GM12875 (cell line): Measurements from ENCODE around the gene KLHL36.

ENCODE experiments used
- H3K4me3 ChIP-seq: one replicate; pipeline ENCODE4 v1.5.1; 2011; ENCODE audit warnings: low read depth, low read length, control low read depth
- TF ChIP-seq, protein P1 (sequence below): IDR thresholded peaks from 2 replicates; pipeline ENCODE4 v1.5.1; 2011; ENCODE audit warnings: low read depth, mild to moderate bottlenecking, control low read depth, inconsistent platforms, low read length, moderate library complexity, borderline replicate concordance; ENCODE audit not compliant: insufficient read depth

Gene KLHL36

DNA sequence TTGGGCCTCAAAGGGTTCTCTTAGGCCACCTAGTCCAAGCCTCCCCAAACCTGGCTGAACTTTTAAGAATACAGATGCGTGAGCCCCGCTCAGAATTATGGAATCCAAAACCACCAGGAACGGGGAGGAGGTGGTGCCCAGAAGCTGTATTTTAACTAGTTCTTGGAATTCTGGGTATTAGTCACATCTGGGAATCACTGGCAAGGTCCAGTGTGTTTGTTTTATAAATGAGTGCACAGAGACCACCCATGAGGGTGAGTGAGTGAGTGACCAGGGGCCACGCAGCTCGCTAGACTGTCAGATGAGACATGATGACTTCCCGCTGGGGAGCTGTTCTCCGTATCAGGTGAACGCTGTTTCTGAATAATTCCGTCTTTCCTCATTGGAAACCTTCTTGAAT lies 14.2 kb downstream of the KLHL36 start:
- no peak overlapping the region for H3K4me3 ChIP-seq
- TF ChIP-seq, protein P1, sequence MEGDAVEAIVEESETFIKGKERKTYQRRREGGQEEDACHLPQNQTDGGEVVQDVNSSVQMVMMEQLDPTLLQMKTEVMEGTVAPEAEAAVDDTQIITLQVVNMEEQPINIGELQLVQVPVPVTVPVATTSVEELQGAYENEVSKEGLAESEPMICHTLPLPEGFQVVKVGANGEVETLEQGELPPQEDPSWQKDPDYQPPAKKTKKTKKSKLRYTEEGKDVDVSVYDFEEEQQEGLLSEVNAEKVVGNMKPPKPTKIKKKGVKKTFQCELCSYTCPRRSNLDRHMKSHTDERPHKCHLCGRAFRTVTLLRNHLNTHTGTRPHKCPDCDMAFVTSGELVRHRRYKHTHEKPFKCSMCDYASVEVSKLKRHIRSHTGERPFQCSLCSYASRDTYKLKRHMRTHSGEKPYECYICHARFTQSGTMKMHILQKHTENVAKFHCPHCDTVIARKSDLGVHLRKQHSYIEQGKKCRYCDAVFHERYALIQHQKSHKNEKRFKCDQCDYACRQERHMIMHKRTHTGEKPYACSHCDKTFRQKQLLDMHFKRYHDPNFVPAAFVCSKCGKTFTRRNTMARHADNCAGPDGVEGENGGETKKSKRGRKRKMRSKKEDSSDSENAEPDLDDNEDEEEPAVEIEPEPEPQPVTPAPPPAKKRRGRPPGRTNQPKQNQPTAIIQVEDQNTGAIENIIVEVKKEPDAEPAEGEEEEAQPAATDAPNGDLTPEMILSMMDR: no peak

DNA sequence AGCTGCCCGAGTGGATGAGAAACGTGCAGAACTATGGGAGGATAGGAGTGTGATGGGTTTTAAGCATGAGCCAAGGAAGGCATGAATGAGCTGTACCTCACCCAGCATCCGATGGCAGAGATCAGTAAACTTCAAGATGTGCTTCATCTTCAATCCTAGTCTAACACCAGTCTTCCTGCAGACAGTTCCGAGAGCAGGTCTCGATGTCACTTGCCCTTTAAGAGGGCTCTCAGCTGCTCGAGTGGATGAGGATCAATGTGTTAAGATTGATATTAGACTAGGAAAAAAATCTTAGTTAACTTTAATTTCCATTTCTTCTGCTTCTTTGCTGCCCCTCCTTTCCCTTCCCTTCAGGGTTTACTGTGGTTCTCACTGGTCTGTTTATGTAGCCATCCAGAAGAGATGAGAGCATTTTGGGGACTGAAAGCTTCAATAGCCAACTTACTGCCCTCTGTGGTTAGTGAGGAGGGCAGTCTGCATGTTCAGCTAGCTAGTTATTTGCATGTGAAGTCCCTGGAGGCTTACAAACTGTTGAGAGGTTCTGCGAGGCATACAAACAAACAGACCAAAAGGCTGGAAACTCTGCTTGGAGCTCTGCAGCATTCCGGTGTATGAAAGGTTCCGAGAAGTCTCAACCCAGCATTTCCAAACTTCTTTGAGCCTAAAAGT lies 15.3 kb downstream of the KLHL36 start:
- TF ChIP-seq, protein P1: no peak
- H3K4me3 ChIP-seq: no peak overlapping the region

DNA sequence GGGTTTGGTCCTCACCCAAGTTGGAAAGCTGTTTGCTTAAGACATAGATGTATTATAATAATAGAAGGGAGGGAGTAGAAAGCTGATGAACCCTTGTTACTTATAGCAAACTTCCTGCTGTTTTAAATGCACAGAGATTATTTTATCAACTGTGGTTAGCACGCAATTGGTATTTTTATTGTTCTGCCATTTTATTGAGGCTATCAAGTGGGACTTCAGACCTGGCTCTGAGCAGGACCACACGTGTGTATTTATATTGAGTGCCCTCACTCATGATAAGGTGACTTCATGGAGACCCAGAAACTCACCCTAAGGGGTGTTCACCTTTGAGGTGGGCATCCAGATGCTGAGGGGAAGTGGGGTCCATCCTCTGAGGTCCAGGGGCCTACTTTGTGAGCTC lies 17.0 kb downstream of the KLHL36 start:
- TF ChIP-seq, protein P1: no peak

DNA sequence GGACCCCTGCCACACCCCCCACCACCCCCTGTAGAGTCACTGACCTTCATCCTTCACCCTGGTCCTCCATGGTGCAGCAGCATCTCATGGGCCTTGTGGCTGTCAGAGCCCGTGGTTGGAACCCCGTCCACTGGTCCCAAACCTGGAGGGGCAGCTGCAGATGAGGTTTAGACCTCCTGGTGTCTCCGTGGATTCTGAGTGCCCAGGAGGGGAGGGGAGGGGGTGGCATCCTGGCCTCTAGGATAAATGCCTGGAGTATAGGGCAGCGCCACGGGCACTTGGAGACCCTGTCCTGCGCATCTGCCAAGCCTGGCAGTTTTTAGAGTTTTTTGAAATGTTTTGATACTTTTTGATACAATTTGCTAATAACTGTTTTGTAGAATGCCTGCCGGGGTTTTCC lies 17.5 kb downstream of the KLHL36 start:
- TF ChIP-seq, protein P1: no peak
- H3K4me3 ChIP-seq: no peak overlapping the region

More for the DNA sequence above, 17.0 kb downstream of the KLHL36 start:
- no peak overlapping the region for H3K4me3 ChIP-seq

DNA sequence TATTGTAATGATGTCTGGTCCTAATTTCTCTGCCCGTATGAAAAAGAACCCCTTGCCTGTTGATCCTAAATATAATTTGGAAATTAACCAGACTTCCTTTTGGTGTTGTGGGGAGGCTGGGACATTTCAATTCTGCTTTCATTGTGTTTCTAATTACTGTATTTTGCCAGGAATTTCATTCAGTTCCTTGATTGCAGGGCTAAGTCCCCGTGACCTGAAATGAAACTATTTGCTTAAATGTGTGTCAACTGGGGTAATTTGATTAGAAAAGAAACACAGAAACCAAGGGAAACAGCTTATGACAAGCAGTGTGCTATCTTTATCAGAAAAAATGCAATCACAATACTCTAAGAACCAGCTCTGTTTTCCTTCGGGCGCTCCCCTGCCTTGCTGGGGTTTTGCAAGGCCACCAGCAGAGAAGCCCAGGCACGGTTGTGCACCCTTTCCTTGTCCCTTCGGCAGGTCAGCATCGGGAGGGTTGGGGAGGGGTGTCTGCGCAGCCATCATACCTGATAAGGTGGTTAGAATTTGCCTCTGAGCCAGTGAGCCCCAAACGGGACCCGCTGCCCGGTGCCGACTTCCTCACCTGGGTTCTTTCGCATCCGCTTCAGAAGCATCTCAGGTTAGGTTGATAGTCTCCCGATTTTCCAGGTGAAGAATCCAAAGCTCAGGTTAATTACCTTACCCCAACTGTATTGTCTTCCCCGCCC lies 19.4 kb downstream of the KLHL36 start:
- H3K4me3 ChIP-seq: no peak overlapping the region
- TF ChIP-seq, protein P1: no peak

DNA sequence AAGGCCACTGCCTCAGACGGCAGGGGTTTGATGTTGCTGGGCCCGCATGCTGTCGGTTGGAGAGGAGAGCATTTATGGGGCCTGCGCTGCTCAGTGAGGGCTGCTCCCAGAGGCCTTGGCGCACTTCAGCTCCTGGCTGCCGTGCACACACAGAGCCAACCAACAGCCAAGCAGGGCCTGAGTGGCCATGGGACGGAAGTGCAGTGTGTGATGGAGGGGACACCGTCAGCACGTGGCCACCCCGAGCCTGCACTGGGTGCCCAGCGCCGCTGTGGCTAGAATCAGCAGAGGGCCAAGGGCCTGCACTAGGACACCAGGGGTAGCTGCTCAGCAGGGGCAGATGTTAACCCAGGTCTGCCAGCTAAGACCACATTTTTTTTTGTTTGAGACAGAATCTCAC lies 21.8 kb downstream of the KLHL36 start:
- H3K4me3 ChIP-seq: no peak overlapping the region
- TF ChIP-seq, protein P1: no peak

DNA sequence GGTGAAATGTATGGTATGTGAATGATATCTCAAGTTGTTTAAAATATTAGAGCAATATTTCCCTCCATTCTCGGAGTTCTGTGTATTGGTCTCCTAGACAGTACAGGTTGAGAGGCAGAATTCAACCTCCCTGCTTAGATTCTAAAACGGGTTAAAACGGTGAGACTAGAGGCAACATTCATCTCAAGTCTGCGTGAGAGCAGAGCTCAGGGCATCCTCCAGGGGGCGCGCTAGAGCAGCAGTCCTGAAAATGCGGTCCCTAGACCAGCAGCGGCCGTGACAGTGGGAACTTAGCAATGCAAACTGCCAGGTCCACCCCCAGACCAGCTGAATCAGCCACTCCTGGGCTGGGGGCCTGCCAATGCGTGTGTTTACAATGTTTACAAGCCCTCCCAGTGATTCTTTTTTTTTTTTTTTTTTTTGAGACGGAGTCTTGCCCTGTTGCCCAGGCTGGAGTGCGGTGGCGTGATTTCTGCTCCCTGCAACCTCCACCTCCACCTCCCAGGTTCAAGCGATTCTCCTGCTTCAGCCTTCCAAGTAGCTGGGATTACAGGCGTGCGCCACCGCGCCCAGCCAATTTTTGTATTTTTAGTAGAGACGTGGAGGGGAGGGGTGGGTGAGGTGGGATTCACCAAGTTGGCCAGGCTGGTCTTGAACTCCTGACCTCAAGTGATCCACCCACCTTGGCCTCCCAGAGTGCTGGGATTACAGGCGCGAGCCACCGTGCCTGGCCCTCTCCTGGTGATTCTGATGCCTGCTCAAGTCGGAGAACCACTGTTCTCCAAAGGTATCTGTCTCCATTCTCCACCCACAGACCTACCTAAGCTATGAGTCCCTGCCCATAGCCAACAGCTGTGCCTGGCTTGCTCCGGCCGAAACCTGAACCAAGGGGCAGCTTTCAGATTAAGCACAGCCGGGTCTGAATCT lies 24.2 kb downstream of the KLHL36 start:
- TF ChIP-seq, protein P1: peak; percentile 95
- no peak overlapping the region for H3K4me3 ChIP-seq
